Activated T-cell treated with anti-CD3 and anti-CD28 coated beads for 24 hours (primary cell): ENCODE measurements around the gene ANXA2.

Experiments used
- DNase-seq: peaks from one replicate; pipeline ENCODE4 v3.0.0-alpha.2; 2020; ENCODE audit warnings: low read depth

The ANXA2 gene

GRCh38 chr15:60387321-60387720 lies 10.5 kb downstream of the ANXA2 start:
- no peak for DNase-seq

GRCh38 chr15:60386615-60387014 lies 11.2 kb downstream of the ANXA2 start:
- no peak for DNase-seq

GRCh38 chr15:60385620-60386552 lies 11.9 kb downstream of the ANXA2 start:
- DNase-seq, result no peak

- DNase-seq, result no peak
Observed at GRCh38 chr15:60384526-60385126, 13.2 kb downstream of the ANXA2 start.

GRCh38 chr15:60384053-60384452 lies 13.7 kb downstream of the ANXA2 start:
- DNase-seq, result no peak

- no peak for DNase-seq
Observed at GRCh38 chr15:60382773-60383674, 14.8 kb downstream of the ANXA2 start.

- DNase-seq, result no peak
Observed at GRCh38 chr15:60381148-60381788, 16.5 kb downstream of the ANXA2 start.

- no peak for DNase-seq
Observed at GRCh38 chr15:60379525-60380274, 18.1 kb downstream of the ANXA2 start.

- DNase-seq, result no peak
Observed at GRCh38 chr15:60379185-60379524, 18.6 kb downstream of the ANXA2 start.

- no peak for DNase-seq
Observed at GRCh38 chr15:60376677-60377095, 21.1 kb downstream of the ANXA2 start.

- no peak for DNase-seq
Observed at GRCh38 chr15:60375306-60375705, 22.5 kb downstream of the ANXA2 start.

- no peak for DNase-seq
Observed at GRCh38 chr15:60374628-60375081, 23.1 kb downstream of the ANXA2 start.

- DNase-seq, result no peak
Observed at GRCh38 chr15:60374209-60374608, 23.6 kb downstream of the ANXA2 start.

- DNase-seq, result no peak
Observed at GRCh38 chr15:60373745-60374144, 24.0 kb downstream of the ANXA2 start.

GRCh38 chr15:60373327-60373726 lies 24.5 kb downstream of the ANXA2 start:
- no peak for DNase-seq

- no peak for DNase-seq
Observed at GRCh38 chr15:60372756-60373155, 25.0 kb downstream of the ANXA2 start.

- DNase-seq, result no peak
Observed at GRCh38 chr15:60372227-60372626, 25.6 kb downstream of the ANXA2 start.

GRCh38 chr15:60371175-60372051 lies 26.4 kb downstream of the ANXA2 start:
- DNase-seq, result no peak

GRCh38 chr15:60370869-60371136 lies 27.0 kb downstream of the ANXA2 start:
- no peak for DNase-seq

GRCh38 chr15:60370105-60370868 lies 27.5 kb downstream of the ANXA2 start:
- DNase-seq, result no peak
